ENCODE data around the gene PPP2R3A. TPM values are rescaled to one million over a fixed set of nuclear protein-coding genes. Genes with fewer than 3 reads are reported as not detected.
"Not testable (repeated sequence)": the region's sequence is repeated elsewhere in the genome, so short reads cannot be mapped to it uniquely, and the experiment has no call there.

PPP2R3A gene
- total and polyA plus RNA-seq, 2 experiments from 2014 or later: 6.4 to 15.2 TPM

DNA sequence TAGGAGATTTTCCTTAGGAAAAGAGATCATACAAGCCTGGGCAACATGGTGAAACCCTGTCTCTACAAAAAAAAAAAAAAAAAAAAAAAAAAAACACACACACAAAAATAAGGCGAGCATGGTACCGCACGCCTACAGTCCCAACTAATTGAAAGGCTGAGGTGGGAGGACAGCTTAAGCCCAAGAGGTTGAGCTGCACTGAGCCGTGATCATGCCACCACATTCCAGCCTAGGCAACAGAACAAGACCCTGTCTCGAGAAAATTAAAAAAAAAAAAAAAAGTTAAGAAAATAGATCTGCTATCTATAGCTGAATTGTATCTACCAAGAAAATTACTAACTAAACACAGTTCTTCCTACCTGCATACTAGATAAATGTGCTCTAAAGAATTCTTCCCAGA, 223.5 kb downstream of the PPP2R3A start:
- Mint-ChIP-seq H3K4me1 (peaks cover 52% of the 10 kb centered on the region), H3K27me3 (ENCODE audit: insufficient read depth, low read depth, poor library complexity) (peaks cover 4% of the 10 kb centered on the region), H3K9me3 (no peaks in the 10 kb centered on the region), H3K27ac (no peak overlapping the region), H3K4me3 (no peak overlapping the region), H3K36me3 (ENCODE audit: low read depth) (peaks cover 9% of the 10 kb centered on the region; the same call in 1 of the 3 replicates)
- H3K4me3 ChIP-seq: no peak overlapping the region
- no peak for DNase-seq (ENCODE audit: low spot score)
- ATAC-seq: no peak
- peaks cover 100% of the 10 kb centered on the region for H3K79me2 ChIP-seq (replicated peaks; ENCODE audit: insufficient read depth)
- H4K20me1 ChIP-seq (replicated peaks; ENCODE audit: insufficient read depth): peaks cover 98% of the 10 kb centered on the region
- no peak overlapping the region for H2AFZ ChIP-seq
- no peaks in the 10 kb centered on the region for H3F3A ChIP-seq (replicated peaks; ENCODE audit: low read depth)
- no peak overlapping the region for H3K4me2 ChIP-seq
- no peak for TF ChIP-seq CREB1 (CRISPR knock-in tag; IDR thresholded peaks at IDR 0.05; ENCODE audit: low read depth)
- no peak overlapping the region for H3K27ac ChIP-seq (ENCODE audit: low read depth)
- H3K36me3 ChIP-seq (ENCODE audit: insufficient read depth): no peaks in the 10 kb centered on the region
- peaks cover 67% of the 10 kb centered on the region for H3K4me1 ChIP-seq (ENCODE audit: insufficient read depth)
- H3K27me3 ChIP-seq (ENCODE audit: insufficient read depth): no peaks in the 10 kb centered on the region
- no peaks in the 10 kb centered on the region for H3K9me2 ChIP-seq (ENCODE audit: insufficient read depth)

DNA sequence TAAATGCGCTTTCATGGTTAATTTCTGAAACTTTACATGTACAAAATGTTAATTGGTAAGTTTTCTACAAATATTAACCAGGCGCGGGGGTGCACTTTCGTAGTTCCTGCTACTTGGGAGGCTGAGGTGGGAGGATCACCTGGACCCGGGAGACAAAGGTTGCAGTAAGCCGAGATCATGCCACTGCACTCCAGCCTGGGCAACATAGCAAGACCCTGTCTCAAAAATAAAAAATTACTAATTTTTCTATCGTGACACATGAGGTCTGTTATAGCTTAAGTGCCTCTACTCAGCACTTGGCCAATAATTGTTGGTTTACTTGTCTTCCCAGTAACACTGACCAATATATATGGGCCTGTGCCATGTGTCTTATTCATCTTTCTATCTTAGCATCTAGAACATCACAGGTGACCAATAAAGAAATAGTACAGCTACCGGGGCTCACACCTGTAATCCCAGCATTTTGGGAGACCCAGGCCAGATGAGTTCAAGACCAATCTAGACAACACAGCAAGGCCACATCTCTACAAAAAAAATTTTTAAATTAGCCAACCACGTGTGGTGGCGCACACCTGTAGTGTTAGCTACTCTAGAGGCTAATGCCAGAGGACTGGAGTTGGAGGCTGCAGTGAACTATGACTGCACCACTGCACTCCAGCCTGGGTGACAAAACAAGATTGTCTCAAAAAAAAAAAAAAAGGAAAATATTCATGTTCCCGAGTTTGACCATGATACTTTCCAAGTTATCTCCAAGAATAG, 224.5 kb downstream of the PPP2R3A start:
- Mint-ChIP-seq H3K27ac (no peak overlapping the region), H3K4me1 (peaks cover 52% of the 10 kb centered on the region), H3K27me3 (ENCODE audit: insufficient read depth, low read depth, poor library complexity) (peaks cover 6% of the 10 kb centered on the region), H3K4me3 (no peak overlapping the region), H3K9me3 (peaks cover under 1% of the 10 kb centered on the region; the same call in 1 of the 3 replicates), H3K36me3 (ENCODE audit: low read depth) (peaks cover 19% of the 10 kb centered on the region)
- H3K9me2 ChIP-seq (ENCODE audit: insufficient read depth): no peaks in the 10 kb centered on the region
- H3K79me2 ChIP-seq (replicated peaks; ENCODE audit: insufficient read depth): peaks cover 100% of the 10 kb centered on the region
- H3K4me1 ChIP-seq (ENCODE audit: insufficient read depth): peaks cover 67% of the 10 kb centered on the region
- H4K20me1 ChIP-seq (replicated peaks; ENCODE audit: insufficient read depth): peaks cover 98% of the 10 kb centered on the region
- no peaks in the 10 kb centered on the region for H3K27me3 ChIP-seq (ENCODE audit: insufficient read depth)
- no peak overlapping the region for H3K4me3 ChIP-seq
- TF ChIP-seq ZNF331 (CRISPR knock-in tag; IDR thresholded peaks at IDR 0.05; ENCODE audit: low read depth) (no peak), ZNF462 (CRISPR knock-in tag; IDR thresholded peaks at IDR 0.05) (no peak), CREB1 (CRISPR knock-in tag; IDR thresholded peaks at IDR 0.05; ENCODE audit: low read depth) (no peak)
- no peaks in the 10 kb centered on the region for H3F3A ChIP-seq (replicated peaks; ENCODE audit: low read depth)
- H3K4me2 ChIP-seq: 0 out of 2 replicates have a peak overlapping the region, but pooled peaks have one; percentile 21
- no peak overlapping the region for H2AFZ ChIP-seq
- ATAC-seq: no peak
- no peak overlapping the region for H3K27ac ChIP-seq (ENCODE audit: low read depth)
- no peaks in the 10 kb centered on the region for H3K36me3 ChIP-seq (ENCODE audit: insufficient read depth)
- no peak for DNase-seq (ENCODE audit: low spot score)

DNA sequence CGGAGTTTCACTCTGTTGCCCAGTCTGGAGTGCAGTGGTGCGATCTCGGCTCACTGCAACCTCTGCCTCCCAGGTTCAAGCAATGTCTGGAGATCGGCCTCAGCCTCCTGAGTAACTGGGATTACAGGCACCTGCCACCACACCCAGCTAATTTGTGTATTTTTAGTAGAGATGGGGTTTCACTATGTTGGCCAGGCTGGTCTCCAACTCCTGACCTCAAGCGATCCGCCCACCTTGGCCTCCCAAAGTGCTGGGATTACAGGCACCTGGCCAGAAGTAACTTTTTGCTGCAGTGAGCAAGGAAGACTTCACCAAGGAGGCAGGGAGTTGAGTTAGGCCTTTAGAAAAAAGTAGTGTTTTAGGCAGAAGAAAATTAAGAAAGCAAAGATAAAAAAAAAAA, 226.7 kb downstream of the PPP2R3A start:
- H3K27ac Mint-ChIP-seq; DNase-seq (ENCODE audit: low spot score); H2AFZ ChIP-seq; ATAC-seq; H3K27ac ChIP-seq (ENCODE audit: low read depth); H3K9me3 Mint-ChIP-seq; H3K9me2 ChIP-seq (ENCODE audit: insufficient read depth); H3F3A ChIP-seq (replicated peaks; ENCODE audit: low read depth); H3K27me3 ChIP-seq (ENCODE audit: insufficient read depth); H3K36me3 ChIP-seq (ENCODE audit: insufficient read depth): not testable (repeated sequence)
- H3K4me1 Mint-ChIP-seq: peaks cover 41% of the 10 kb centered on the region
- peak overlapping the region; percentile 99 for H3K4me3 Mint-ChIP-seq
- peak overlapping the region; percentile 97 for H3K4me2 ChIP-seq
- H3K4me3 ChIP-seq: peak overlapping the region; percentile 95
- peaks cover 81% of the 10 kb centered on the region for H3K79me2 ChIP-seq (replicated peaks; ENCODE audit: insufficient read depth)
- peaks cover 20% of the 10 kb centered on the region for H3K36me3 Mint-ChIP-seq (ENCODE audit: low read depth)
- peaks cover 13% of the 10 kb centered on the region for H3K27me3 Mint-ChIP-seq (ENCODE audit: insufficient read depth, low read depth, poor library complexity)
- peaks cover 76% of the 10 kb centered on the region for H4K20me1 ChIP-seq (replicated peaks; ENCODE audit: insufficient read depth)
- peaks cover 55% of the 10 kb centered on the region for H3K4me1 ChIP-seq (ENCODE audit: insufficient read depth)
